Colonic mucosa (tissue), 4 donors: ENCODE data around the gene AHDC1. TPM values are rescaled to one million over a fixed set of nuclear protein-coding genes. Genes with fewer than 3 reads are reported as not detected.
A peak's percentile ranks its signal among the peaks of the same experiment; 100 is the strongest.

Experiments used
- DNase-seq: peaks from one replicate; pipeline ENCODE4 v3.0.0-alpha.2; 2020
- H3K27ac ChIP-seq: fragments of 200-600 bp; one replicate; pipeline ENCODE4 v1.8.0; 2021
- H3K27me3 ChIP-seq: fragments of 200-600 bp; one replicate; pipeline ENCODE4 v1.8.0; 2021
- H3K36me3 ChIP-seq: fragments of 200-600 bp; one replicate; pipeline ENCODE4 v1.8.0; 2021
- H3K4me1 ChIP-seq: fragments of 200-600 bp; one replicate; pipeline ENCODE4 v1.8.0; 2021; ENCODE audit warnings: mild to moderate bottlenecking
- H3K4me3 ChIP-seq: fragments of 200-600 bp; one replicate; pipeline ENCODE4 v1.8.0; 2021
- H3K9ac ChIP-seq, 2 donors: one replicate each; pipeline ENCODE4 v1.7.0; 2013; ENCODE audit warnings: control low read depth in 2 of 2, low read depth in 2 of 2, low read length in 2 of 2
- H3K9me3 ChIP-seq: fragments of 200-600 bp; one replicate; pipeline ENCODE4 v1.8.0; 2021
- intact Hi-C: fragments of 100-400 bp; cut with DNase I; formaldehyde crosslinking; loops from one replicate; pipeline ENCODE4 v1.14.1; 2022
- total RNA-seq, 2 donors: library from RNA; stranded (reverse); fragmentation: NEBNext Ultra II Directional in 1 of 2; extraction: Animal tissue kit (Norgen Biotek cat#: 25700) in 1 of 2; gene quantifications; one replicate each; pipeline ENCODE4 v1.2.1, GENCODE V29; 2021
- TF ChIP-seq, protein P1 (sequence below): fragments of 200-600 bp; IDR thresholded peaks from one replicate; pipeline ENCODE4 v1.8.0; 2022; ENCODE audit warnings: antibody characterized with exemption, mild to moderate bottlenecking
- donor health status: healthy.
- donor health status: DM: no; HTN: no; CAD: no.
- donor health status: DM: no; HTN: no; CAD: no.

AHDC1 gene
- total RNA-seq, 2 donors from 2014 or later: 18.4 to 26.8 TPM

DNA sequence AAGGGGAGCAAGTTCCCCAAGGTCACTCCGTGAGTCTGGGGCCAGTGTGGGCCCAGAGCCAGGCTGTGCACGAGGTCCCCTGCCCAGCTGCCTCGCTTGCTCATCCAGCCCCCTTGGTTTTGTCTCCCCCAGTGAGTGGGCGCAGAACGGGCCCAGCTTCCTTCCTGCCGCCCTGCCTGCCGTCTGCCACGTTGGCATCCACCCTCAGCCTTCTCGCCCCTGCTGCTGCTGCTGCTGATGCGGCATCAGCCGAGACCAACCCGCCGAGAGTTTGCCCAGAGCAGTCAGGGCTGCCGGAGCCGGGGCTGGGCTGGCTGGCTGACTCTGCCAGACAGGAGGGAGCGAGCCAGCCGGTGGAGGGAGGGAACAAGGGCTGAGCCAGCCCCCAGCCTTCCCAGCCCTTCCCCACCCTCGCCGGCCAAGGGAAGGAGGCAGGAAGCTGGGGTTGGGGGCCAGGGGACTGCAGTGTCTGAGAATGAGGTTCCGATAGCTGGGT lies 82.6 kb downstream of the AHDC1 start:
- H3K9me3 ChIP-seq: no peaks in the 10 kb centered on the region
- TF ChIP-seq, protein P1, sequence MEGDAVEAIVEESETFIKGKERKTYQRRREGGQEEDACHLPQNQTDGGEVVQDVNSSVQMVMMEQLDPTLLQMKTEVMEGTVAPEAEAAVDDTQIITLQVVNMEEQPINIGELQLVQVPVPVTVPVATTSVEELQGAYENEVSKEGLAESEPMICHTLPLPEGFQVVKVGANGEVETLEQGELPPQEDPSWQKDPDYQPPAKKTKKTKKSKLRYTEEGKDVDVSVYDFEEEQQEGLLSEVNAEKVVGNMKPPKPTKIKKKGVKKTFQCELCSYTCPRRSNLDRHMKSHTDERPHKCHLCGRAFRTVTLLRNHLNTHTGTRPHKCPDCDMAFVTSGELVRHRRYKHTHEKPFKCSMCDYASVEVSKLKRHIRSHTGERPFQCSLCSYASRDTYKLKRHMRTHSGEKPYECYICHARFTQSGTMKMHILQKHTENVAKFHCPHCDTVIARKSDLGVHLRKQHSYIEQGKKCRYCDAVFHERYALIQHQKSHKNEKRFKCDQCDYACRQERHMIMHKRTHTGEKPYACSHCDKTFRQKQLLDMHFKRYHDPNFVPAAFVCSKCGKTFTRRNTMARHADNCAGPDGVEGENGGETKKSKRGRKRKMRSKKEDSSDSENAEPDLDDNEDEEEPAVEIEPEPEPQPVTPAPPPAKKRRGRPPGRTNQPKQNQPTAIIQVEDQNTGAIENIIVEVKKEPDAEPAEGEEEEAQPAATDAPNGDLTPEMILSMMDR: no peak
- DNase-seq: no peak
- H3K27me3 ChIP-seq: no peaks in the 10 kb centered on the region
- peaks cover 24% of the 10 kb centered on the region for H3K4me1 ChIP-seq
- no peak overlapping the region for H3K9ac ChIP-seq
- no peak overlapping the region for H3K4me3 ChIP-seq
- intact Hi-C loops: no loop called here
- no peak overlapping the region for H3K27ac ChIP-seq
- no peaks in the 10 kb centered on the region for H3K36me3 ChIP-seq

DNA sequence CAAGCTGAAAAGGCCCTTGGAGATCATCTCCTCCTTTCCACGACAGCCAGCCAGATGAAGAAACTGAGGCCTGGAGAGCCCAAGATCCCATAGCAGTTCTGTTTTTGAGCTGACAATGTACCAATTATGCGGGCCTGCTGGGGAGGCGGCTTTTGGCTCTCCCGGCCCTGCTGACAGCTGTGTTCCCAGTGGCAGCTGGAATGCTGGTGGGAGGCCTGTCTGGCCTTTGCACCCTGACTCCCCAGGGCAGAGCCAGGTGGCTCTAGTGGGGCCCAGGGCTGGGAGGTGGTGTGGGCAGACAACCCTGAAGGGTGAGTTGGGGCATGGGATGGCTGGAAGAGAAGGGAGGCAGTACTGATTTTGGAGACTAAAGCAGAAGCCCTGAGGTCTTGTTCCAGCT lies 83.3 kb downstream of the AHDC1 start:
- H3K4me3 ChIP-seq: no peak overlapping the region
- no peak overlapping the region for H3K27ac ChIP-seq
- peaks cover 19% of the 10 kb centered on the region for H3K4me1 ChIP-seq
- TF ChIP-seq, protein P1: no peak
- H3K27me3 ChIP-seq: no peaks in the 10 kb centered on the region
- no peaks in the 10 kb centered on the region for H3K36me3 ChIP-seq
- no peak overlapping the region for H3K9ac ChIP-seq
- intact Hi-C loops: no loop called here
- H3K9me3 ChIP-seq: no peaks in the 10 kb centered on the region
- DNase-seq: no peak

- H3K9ac ChIP-seq: peak overlapping the region in 1 of 2 donors; percentile 76
- H3K27me3 ChIP-seq: no peaks in the 10 kb centered on the region
- intact Hi-C loops: no loop called here
- no peaks in the 10 kb centered on the region for H3K9me3 ChIP-seq
- no peak for DNase-seq
- peaks cover 19% of the 10 kb centered on the region for H3K4me1 ChIP-seq
- H3K27ac ChIP-seq: peak overlapping the region; percentile 86
- no peaks in the 10 kb centered on the region for H3K36me3 ChIP-seq
- TF ChIP-seq, protein P1: no peak
- H3K4me3 ChIP-seq: no peak overlapping the region
Measured at GRCh38 chr1:27519331-27520258, 84.3 kb downstream of the AHDC1 start.

GRCh38 chr1:27518808-27519207 lies 85.1 kb downstream of the AHDC1 start:
- no peak overlapping the region for H3K4me3 ChIP-seq

GRCh38 chr1:27517907-27518718 lies 85.8 kb downstream of the AHDC1 start:
- Histone ChIP-seq H3K9ac (peak overlapping the region; percentile 51 to 76), H3K4me1 (peaks cover 19% of the 10 kb centered on the region), H3K4me3 (no peak overlapping the region), H3K9me3 (no peaks in the 10 kb centered on the region), H3K27me3 (no peaks in the 10 kb centered on the region), H3K36me3 (no peaks in the 10 kb centered on the region), H3K27ac (peak overlapping the region; percentile 86)
- TF ChIP-seq, protein P1: no peak
- intact Hi-C loops: no loop called here
- peak; percentile 93 for DNase-seq

More at GRCh38 chr1:27518808-27519207, 85.1 kb downstream of the AHDC1 start:
- intact Hi-C loops: no loop called here
- H3K27ac ChIP-seq: peak overlapping the region; percentile 86
- H3K9ac ChIP-seq: peak overlapping the region in 1 of 2 donors; percentile 76
- no peak for DNase-seq
- TF ChIP-seq, protein P1: no peak
- H3K36me3 ChIP-seq: no peaks in the 10 kb centered on the region
- H3K4me1 ChIP-seq: peaks cover 19% of the 10 kb centered on the region
- no peaks in the 10 kb centered on the region for H3K27me3 ChIP-seq
- H3K9me3 ChIP-seq: no peaks in the 10 kb centered on the region
